ENCODE measurements around the gene KRTAP5-10.
"Not testable (repeated sequence)": the region's sequence is repeated elsewhere in the genome, so short reads cannot be mapped to it uniquely, and the experiment has no call there.

KRTAP5-10 gene

DNA sequence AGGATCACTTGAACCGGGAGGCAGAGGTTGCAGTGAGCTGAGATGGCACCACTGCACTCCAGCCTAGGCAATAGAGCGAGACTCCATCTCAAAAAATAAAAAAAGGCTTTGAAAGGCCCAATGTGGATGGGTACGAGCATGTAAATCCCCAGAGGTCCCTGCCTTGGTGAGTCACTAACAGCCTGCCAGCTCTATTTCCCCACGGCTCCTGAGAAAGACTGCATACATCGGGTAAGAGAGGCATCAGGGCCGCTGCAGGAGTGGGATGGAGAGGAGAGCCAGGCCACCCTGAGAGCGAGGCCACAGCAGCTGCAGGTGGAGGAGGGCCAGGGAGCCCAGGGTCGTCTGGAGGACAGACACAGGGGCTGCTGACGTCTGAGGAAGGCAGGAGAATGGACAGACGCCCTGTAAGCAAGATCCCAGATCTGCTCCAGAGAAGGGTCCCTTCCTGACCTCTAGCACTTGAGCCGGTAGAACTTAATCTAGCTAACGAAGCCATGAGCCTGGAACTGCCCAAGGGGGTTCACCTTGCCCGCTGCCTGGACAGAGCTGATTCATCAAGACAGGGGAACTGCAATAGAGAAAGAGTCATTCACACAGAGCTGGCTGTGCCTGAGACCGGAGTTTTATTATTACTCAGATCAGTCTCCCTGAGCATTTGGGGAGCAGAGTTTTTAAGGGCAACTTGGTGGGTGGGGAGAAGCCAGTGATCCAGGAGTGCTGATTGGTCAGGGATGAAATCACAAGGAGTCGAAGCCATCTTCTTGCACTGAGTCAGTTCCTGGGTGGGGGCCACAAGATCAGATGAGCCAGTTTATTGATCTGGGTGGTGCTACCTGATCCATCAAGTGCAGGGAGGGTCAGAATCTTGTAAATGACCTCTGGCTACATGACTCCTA is 22.2 kb upstream of the KRTAP5-10 start:
- DNase-seq = no peak

DNA sequence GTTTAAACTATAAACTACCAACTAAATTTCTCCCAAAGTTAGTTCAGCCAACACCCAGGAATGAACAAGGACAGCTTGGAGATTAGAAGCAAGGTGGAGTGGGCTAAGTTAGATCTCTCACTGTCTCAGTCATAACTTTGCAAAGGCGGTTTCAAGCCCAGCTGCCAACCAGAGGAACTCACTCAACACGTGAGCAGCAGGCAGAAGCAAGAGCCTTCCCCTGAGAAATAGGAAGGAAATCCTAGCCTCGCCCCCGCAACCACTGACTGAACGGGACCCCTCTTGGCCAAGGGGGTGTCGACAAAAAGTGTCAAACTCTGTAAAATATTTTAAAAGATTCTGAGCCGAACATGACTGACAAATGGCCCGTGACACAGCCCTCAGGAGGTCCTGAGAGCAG is 21.5 kb upstream of the KRTAP5-10 start:
- no peak for DNase-seq

DNA sequence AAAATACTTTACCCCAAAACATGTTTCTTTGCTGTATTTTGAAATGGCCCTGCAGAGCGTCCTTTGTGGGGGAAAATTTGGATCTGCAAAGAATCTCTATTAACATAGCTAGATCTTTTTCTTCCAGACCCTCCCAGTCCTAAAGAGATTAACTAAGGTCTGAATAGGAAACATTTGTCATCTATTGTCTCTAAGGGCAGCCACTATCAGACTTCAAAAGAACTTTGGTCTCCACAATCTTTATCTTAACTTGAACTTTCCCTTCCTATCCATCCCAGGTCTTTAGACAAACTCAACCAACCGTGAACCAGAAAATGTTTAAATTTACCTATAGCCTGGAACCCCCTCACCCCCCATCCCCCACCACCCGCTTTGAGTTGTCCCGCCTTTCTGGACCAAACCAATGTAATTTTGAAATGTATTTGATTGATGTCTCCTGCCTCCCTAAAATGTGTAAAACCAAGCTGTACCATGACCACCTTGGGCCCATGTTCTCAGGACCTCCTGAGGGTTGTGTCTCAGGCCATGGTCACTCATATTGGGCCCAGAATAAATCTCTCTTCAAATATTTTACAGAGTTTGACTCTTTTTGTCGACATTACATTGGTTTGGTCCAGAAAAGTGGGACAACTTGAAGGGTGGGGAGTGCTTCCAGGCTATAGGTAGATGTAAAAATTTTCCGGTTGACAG is 20.7 kb upstream of the KRTAP5-10 start:
- no peak for DNase-seq

DNA sequence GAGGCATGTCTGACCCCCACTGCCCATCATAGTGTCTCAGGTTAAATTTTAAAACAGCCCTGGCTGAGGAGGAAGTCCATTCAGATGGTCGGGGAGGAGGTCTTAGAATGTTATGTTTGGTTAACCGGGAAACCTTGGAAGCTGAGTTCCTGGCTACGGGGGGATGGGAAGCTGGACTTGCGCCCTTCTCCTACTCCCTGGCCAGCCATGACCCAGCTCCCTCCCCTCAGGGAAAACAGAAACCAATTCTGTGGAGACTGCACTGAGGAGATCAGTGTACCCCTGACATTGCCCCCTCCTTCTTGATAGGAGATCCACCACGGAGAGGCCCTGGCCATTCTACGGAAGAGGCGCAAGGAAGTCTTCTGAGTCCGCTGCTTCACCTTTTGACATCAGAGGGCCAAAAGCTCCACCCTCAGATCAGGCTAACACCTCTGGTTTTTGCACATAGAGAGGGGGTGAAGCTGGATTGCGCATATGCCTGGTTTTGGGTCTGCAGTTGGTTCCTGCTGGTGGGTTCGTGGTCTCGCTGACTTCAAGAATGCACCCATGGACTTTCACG is 19.9 kb upstream of the KRTAP5-10 start:
- DNase-seq = no peak

DNA sequence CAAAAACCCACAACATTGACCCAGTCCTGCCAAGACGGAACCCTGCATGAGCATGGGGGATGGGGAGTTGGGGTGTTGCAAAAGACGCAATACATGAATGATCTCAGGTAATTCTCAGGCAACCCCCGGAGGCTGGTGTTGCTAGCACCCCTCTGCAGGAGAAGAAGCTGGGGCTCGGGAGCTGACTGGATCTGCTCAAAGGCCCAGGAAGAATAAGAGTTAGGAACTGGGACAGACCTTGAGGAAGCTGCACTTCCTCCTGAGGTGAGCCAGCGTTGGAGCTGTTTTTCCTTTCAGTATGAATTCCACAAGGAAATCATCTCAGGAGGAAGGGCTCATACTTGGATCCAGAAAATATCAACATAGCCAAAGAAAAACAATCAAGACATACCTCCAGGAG is 17.2 kb upstream of the KRTAP5-10 start, which contains the start of gene KRTAP5-9:
TSS of gene KRTAP5-9 (plus strand) at position 301 of the 400 bp plus-strand sequence. CDS start 238 bp downstream, outside the sequence.
- no peak for DNase-seq

DNA sequence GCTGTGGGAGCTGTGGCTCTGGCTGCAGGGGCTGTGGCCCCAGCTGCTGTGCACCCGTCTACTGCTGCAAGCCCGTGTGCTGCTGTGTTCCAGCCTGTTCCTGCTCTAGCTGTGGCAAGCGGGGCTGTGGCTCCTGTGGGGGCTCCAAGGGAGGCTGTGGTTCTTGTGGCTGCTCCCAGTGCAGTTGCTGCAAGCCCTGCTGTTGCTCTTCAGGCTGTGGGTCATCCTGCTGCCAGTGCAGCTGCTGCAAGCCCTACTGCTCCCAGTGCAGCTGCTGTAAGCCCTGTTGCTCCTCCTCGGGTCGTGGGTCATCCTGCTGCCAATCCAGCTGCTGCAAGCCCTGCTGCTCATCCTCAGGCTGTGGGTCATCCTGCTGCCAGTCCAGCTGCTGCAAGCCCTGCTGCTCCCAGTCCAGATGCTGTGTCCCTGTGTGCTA is 16.6 kb upstream of the KRTAP5-10 start:
- no peak for DNase-seq

DNA sequence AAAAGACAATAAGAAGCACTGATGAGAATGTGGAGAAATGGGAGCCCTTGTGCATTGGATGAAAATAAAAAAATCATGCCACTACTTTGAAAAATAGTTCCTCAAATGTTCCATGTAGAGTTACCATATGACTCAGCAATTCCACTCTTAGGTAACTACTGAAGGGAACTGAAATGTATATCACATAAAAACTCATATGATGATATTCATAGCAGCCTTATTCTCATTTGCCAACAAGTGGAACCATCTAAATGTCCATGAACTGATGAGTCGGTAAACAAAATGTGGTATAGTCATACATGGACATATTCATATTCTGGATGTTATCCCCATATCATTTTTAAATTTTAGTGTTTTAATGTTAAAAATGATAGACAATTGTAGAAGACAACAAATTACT is 13.7 kb upstream of the KRTAP5-10 start:
- no peak for DNase-seq

DNA sequence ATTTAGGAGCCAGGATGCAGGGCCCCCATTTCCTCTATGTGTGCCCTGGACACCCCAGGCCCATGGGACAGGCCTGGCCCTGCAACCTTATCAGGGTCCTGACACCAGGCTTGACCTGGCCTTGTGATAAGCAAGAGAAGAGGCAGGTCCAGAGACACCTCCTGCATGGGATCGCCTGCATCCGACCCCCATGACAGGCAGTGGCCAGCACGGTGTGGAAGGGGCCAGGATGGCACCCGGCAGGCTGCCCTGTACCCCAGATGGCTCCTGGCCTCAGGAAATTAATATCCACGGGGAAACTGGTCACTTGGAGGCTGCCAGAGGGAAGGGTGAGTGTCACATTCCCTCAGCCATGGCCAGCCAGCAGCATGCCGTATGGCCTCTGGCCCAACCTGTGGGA is 10.4 kb upstream of the KRTAP5-10 start:
- DNase-seq = no peak

DNA sequence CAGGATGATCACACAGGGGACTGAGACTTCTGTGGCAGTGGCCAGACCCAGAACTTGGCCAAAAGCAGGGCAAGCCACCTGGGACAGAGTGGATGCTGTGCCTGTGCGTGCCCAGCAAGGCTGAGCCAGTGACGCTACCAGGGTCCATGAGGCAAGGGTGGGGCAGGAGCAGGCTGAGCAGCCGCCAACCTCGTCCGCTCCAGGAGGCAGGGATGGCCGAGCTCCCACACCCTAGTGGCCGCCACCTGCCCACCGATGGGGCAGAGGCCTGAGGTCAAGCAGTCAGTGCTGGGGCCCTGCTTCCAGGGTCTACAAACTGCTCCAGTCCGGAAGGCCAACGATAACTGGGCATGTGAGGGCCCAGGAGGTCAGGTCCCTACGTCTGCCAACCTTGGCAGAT is 9.9 kb upstream of the KRTAP5-10 start:
- no peak for DNase-seq

DNA sequence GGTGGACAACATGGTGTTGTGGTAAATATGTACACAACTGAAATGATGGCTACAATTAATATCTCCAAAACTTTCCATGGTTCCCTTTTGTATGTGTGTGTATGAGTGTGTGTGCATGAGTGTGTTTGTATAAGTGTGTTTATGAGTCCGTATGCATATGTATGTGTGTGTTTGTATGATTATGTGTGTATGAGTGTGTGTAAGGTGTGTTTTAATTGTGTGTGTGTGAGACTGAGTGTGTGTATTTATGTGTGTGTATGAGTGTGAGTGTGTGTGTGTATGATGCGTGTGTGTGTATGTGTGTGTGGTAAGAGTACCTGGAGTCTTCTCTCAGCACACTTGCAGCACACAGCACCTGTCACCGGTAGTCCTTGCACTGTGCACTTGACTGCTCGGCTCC is 9.3 kb upstream of the KRTAP5-10 start:
- DNase-seq = no peak

DNA sequence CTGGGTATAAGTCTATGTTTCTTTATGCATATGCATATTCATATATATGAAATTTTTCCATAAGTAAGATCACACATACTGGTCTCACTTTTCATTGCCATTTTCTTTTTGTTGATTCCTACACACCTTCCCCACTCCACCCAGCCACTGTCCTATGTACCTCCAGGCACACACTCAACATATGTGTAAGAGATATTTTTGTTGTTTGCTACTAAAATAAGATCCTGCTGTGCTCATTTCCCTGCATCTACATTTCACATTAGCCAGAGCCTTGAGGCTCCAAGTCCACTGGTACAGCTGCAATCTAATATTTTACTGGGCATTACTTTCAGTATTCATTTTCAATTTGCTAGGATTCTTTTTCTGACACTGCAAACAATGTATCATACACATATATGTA is 8.1 kb upstream of the KRTAP5-10 start:
- no peak for DNase-seq

DNA sequence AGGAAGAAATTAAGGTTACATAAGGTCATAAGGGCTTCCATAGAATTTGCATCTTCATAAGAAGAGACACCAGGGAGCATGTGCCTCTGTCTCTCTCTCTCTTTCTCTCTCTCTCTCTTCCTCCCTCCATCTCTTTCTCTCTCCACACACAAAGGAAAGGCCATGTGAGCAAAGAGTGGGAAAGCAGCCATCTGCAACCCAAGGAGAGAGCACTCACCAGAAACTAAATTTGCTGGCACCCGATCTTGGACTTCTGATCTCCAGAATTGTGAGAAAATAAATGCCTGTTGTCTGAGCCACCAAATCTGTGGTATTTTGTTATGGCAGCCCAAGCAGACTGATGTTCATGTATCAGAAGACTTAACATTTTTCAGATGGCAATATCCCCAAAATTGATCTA is 6.4 kb upstream of the KRTAP5-10 start:
- DNase-seq = no peak

DNA sequence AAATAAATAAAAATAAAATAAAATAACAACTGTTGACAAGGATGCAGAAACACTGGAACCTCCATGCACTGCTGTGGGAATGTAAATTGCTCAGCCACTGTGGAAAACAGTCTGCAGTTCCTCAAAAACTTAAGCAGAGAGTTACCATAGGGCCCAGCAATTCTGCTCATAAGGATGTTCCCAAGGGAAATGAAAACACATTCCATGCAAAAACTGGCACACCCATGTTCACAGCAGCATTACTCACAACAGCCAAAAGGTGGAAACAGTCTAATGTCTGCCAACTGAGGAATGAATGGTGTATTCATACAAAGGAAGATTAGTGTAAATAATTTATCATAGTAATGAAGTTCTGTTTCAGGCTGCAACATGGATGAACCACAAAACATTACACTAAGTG is 3.2 kb upstream of the KRTAP5-10 start:
- no peak for DNase-seq

DNA sequence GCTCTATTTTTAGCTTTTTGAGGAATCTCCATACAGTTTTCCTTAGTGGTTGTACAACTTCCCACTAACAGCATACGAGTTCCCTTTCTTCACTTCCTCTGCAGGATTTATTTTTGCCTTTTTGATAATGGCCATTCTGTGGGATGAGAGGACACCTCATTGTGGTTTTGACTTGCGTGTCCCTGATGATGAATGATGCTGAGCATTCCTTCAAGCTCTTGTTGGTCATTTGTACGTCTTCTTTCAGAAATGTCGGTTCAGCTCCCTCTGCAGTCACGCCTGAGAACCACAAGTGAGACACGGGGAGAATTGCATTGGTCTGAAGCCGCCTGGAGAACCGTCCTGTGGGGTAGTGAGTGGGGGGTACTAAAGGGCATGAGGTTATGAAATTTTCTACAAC is 2.0 kb upstream of the KRTAP5-10 start:
- DNase-seq = peak; percentile 9 to 38

DNA sequence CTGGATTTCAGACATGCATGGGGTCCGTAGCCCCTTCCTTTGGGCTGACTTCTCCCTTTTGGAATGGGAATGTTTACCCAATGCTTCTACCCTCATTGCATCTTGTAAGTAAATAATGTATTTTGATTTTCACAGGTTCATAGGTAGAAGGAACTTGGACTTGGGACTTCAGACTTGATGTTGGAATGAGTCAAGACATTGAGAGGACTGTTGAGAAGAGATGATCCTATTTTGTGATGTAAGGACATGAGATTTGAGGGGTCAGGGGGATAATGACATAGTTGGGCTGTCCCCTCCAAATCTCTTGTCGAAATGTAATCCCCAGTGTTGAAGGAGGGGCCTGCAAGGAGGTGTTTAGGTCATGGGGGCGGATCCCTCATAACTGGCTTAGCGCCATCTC is 933 bp upstream of the KRTAP5-10 start:
- no peak for DNase-seq

DNA sequence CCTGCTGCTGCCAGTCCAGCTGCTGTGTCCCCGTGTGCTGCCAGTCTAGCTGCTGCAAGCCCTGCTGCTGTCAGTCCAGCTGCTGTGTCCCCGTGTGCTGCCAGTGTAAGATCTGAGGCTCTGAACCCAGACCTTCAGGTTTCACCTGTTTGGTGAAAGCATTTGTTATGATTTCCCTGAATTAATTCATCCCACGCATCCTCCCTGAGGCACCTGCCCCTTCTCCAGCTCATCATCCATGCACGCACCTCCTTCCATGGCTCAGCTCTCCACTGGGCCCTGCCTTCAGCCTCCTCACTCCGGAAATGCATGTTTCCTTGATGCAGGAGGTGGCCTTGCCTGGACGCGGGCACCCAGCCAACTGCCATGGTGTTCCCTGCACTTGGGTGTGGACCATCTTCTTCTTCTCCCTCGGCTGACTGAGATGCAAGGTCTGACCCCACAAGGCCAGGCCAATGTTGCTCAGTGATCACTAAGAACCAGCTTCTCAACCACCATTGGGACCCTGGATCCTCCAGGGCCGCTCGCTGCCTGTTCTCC is 788 bp downstream of the KRTAP5-10 start:
- no peak for DNase-seq

DNA sequence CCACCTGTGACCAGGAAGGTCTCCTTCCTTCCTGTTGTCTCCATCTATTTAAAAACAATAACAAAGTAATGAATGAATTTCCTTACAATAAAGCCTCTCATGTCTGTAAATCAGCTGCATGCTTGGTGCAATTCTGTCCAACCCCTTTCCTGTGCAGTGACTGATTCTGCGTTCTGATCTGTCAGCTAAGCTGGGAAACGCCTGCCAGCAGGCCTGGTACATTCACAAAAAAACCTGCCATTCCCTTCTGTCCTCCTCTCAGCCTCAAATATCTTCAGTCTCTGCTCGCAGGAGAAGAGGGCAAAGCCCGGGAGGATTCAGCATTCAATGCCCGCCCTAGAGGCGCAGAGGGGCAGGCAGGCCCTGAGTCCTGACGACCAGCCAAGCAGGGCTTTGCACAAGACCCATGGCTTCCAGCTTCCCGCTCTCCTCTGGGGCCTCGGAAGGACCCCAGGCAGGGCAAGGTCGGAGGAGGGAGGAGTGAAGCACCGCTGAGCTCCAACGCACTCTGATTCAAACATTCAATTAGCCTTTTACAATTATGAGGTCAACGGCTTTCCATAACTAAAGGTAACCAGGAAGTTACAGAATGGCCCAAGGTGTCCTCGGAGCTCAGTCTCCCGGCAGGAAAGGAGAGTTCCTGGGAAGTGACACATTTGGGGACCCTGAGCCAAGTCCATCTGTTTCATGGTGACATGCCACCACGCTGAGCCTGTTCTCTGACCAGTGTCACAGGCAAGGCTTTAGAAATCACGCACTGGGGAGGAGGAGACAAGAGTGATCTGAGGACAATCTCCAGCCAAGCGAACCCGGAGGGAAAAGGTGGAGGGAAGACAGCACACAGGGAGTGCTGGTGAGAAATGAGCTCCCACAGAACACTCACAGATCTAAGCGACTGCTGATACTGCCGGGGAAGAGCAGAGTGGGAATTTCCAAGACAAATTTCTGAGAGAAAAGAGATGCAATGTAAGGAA is 1.6 kb downstream of the KRTAP5-10 start:
- DNase-seq = not testable (repeated sequence)

DNA sequence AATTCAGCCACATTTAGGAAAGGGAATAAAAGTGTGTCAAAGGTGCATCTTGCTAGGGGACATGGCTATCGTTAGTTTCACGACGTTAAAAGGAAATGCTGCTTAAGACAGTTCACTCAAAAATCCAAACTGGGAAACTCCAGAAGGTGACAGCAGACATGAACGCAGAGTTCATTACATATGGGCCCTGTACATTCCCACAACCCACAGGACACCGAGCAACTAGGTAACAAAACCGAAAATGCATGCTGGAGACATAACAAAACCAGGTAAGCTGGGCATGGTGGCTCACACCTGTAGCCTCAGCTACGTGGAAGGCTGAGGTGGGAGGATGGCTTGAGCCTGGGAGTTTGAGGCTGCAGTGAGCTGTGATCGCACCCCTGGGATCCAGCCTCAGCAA is 2.3 kb downstream of the KRTAP5-10 start:
- not testable (repeated sequence) for DNase-seq

DNA sequence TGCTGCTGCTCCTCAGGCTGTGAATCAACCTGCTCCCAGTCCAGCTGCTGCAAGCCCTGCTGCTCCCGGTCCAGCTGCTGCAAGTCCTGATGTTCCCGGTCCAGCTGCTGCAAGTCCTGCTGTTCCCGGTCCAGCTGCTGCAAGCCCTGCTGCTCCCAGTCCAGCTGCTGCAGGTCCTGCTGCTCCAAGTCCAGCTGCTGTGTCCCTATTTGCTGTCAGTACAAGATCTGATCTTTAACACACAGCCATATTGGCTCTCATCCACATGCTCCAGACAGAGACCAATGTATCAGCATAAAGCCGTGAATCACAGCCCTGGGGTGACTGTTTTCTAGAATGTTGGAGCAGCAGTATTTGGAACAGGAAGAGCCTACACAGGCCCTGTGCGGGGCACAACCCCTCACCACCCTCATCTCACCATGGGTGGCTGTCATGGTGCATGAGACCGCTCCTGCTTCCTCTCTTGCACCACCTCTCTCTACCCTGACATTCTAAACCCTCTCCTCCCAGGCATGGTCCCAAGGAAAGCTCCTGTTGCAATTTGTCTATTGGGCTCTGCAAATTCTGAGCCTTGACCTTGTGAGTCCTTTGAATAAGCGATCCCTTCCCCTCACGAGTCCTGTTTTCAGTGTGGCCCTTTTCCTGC is 3.5 kb downstream of the KRTAP5-10 start:
- peak in 1 of 2 experiments; percentile 25 for DNase-seq

DNA sequence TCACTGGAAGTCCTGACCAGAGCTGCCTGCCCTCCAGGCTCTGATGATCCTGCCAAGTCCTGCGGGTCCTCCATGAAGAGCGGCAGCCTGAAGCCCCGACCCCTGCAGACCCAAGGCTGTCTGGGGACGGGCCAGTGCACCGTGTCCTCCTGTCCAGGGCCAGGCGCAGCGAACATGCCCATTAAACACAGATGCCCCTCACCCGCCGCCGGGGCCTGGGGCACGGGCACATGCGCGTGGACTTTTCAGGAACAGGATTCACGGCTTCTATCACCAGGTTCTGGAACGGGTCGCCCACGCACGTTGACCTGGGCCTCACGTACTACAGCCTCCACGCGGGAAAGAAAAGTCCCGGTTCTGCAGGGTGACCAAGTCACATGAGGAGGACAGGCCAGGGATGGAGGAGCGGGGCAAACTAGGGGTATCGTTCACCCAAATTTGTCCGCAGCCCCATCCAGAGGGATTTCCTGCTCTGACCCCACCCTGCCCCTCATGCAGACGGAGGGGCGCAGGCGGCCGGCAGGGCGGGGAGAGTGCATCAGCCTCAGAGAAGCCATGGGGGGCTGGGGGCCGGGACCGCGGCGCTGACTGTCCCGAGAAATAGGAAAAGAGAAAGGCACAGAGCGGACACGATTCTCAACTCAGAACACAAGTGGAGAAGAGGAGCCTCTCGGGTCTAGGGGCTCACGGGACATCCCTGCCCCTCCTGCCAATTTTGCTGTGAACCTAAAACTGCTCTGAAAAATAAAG is 5.9 kb downstream of the KRTAP5-10 start:
- not testable (repeated sequence) for DNase-seq

DNA sequence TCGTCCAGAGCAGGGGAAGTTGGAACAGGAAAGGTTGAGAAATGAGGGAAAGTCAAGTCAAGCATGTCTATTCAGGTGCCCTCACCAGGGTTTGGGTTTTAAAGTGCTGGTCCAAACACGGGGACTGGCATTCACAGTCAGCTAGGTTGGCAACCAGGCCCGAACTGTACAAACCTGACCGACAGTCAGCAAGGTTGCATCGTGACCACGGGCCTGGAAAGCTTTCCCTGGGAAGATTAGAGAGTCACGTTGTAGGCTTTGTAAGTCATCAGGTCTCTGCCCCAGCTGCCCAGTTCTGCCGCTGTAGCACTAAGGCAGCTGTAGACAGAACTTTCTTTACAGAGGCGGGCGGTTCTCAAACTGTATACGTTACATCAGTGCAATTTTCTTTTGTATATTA is 7.4 kb downstream of the KRTAP5-10 start:
- no peak for DNase-seq

Data from SHP77 (cell line).